ENCODE data around the gene SNX8.

DNA sequence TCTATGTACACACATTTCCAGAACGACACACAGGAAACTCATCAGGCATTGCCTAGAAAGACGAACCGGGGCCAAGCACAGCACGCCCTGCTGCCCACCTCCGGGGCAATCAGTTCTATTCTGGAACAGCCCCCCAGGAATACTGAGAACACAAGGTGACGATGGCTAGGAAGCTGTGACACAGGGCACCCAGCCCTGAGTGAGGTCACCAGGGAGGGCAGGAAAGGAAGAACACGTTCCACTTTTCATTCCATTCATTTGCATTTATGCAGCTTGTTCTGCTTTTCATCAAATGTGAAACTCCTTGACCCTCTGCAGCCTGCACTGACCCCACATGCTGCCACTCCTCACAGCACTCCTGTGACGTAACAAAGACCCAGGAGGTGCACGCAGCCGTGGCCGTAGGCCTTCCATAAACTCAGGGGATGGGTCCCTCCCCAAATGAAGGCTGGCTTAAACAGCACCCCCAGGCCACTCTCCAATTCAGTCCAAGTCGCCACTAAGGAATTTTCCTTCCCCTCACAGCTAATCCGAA is 110.4 kb downstream of the SNX8 start:
- TF ChIP-seq CTCF (conservative IDR thresholded peaks at IDR 0.05; ENCODE audit: low read depth, low read length), result no peak
- no peak for TF ChIP-seq POLR2A (IDR thresholded peaks at IDR 0.05; ENCODE audit: low read depth, low read length)
- no peak for TF ChIP-seq MAFK (IDR thresholded peaks at IDR 0.05; ENCODE audit: low read depth, low read length)
- TF ChIP-seq CHD1 (IDR thresholded peaks at IDR 0.05; ENCODE audit: low read depth, low read length), result no peak
- TF ChIP-seq MXI1 (IDR thresholded peaks at IDR 0.05; ENCODE audit: borderline replicate concordance, low read depth, low read length), result no peak
- TF ChIP-seq CEBPB (IDR thresholded peaks at IDR 0.05; ENCODE audit: low read depth, low read length), result no peak
- no peak for TF ChIP-seq MAZ (IDR thresholded peaks at IDR 0.05; ENCODE audit: borderline replicate concordance, low read depth, low read length)

All from IMR-90 (cell line).